ENCODE results near the gene CDC42EP3.

Gene CDC42EP3, protein sequence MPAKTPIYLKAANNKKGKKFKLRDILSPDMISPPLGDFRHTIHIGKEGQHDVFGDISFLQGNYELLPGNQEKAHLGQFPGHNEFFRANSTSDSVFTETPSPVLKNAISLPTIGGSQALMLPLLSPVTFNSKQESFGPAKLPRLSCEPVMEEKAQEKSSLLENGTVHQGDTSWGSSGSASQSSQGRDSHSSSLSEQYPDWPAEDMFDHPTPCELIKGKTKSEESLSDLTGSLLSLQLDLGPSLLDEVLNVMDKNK

GRCh38 chr2:37671009-37671815 lies at the start of gene CDC42EP3:
TSS of gene CDC42EP3 (minus strand) at chr2:37671642. CDS start at chr2:37646587, 25,055 bp downstream.
- DNase-seq: peak; percentile 69

DNA sequence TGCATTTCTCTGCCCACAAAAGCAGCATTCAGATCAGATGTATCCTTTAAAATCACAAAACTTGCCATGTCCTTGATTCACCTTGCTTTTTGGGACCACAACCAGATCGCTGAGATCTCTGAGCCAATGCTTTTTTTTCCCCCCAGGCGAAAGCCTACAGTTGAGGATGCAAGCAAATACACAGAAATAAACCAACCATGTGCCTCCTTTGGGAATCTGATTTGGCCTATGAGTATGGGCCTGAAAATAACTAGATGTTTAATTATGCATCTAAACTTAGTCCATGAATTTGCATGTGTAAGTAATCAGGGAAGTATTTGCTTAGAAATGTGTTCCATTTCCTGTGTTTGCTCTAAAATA lies 49.7 kb upstream of the CDC42EP3 start:
- no peak for DNase-seq

GRCh38 chr2:37720533-37721200 lies 49.2 kb upstream of the CDC42EP3 start:
- no peak for DNase-seq

GRCh38 chr2:37718515-37719161 lies 47.2 kb upstream of the CDC42EP3 start:
- DNase-seq: no peak

DNA sequence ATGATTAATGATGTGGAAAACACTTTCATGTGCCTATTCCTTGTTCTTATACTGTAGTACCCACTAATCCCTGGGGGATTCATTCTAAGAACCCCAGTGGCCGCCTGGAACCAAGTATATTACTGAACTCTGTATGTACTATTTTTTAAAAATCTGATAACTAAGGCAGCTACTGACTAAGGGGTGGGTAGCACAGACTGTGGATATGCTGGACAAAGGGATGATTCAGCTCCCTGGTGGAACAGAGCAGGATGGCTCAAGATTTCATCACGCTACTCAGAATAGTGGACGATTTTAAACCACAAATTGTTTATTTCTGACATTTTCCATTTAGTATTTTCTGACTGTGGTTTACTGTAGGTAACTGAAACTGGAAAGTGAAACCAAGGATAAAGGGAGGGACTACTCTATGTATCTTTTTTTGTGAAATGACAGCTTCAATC lies 41.8 kb upstream of the CDC42EP3 start:
- no peak for DNase-seq

- DNase-seq: no peak
Measured at GRCh38 chr2:37711831-37712230, 40.4 kb upstream of the CDC42EP3 start.

GRCh38 chr2:37711308-37711731 lies 39.9 kb upstream of the CDC42EP3 start:
- no peak for DNase-seq

- no peak for DNase-seq
Measured at GRCh38 chr2:37709111-37709510, 37.7 kb upstream of the CDC42EP3 start.

DNA sequence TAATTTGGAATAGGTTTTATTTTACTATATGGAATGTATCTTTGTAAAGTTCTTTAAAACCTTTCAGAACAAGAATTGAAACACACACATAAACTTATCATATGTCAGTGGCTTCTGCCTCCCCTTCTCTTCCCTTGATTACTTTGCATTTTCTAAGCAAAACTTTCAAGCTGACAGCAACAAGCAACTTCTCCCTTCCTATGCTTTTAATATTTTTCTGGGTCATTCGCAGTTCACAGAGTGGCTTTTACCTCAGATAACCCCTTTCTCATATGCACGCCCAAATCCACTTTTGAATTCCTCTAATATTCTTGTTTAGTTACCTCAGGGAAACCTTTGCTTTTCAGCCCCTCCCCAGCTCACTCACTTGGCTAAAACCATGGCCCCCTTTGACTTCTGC lies 36.7 kb upstream of the CDC42EP3 start:
- no peak for DNase-seq

DNA sequence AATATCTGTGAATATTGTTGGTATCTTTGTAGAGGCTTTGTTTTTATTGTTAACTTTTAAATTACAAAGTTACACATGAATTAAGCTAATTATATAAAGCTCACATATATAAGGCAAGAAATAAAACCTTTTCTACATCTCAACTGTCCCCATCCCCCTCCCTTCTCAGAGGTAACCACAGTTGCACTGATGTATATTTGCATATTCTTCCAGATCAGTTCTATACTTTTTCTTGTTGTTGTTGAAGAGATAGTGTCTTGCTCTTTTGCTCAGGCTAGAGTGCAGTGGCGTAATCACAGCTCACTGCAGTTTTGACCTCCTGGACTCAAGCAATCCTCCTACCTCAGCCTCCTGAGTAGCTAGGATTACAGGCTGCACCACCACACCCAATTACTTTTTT lies 36.0 kb upstream of the CDC42EP3 start:
- no peak for DNase-seq

DNA sequence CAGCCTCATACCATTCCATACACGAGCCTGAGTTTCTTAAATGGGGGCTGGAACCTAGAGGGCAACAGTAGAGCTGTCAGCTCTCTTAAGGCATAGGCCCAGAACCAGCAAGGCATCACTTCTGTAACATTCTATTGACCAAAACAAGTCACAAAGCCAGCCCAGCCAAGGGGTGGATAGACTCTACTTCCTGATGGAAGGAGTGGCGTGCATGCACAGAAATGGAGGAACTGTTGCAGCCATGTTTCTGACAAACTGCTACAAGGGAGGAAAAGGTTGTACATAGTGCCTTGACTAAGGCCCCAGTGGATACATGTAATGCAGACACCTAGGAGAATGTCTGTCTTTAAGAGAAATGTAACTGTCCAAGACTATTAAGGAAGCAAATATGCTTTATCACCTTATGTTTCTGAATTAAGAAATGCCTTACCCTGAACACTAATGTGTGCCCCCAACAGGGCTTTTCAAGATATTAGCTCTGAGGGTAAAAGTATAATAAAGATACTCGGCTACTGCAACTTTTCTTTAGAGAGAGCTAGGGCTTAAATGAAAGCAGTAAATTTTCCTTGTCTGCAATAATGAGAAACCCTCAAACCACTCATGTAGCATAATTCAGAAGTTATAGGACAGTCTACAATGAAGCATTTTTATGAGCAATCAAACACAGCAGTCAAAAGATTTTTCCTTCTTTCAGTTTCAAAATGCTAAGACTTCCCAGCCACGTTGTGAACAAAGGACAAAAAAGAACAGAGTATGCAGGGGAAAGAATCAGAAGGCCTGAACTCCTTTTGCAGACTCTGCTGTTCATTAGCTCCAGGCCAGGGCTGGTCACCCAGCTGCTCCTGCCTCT lies 35.1 kb upstream of the CDC42EP3 start:
- DNase-seq: no peak

- DNase-seq: no peak
Measured at GRCh38 chr2:37705191-37705590, 33.7 kb upstream of the CDC42EP3 start.

GRCh38 chr2:37698931-37699481 lies 27.6 kb upstream of the CDC42EP3 start:
- DNase-seq: no peak

DNA sequence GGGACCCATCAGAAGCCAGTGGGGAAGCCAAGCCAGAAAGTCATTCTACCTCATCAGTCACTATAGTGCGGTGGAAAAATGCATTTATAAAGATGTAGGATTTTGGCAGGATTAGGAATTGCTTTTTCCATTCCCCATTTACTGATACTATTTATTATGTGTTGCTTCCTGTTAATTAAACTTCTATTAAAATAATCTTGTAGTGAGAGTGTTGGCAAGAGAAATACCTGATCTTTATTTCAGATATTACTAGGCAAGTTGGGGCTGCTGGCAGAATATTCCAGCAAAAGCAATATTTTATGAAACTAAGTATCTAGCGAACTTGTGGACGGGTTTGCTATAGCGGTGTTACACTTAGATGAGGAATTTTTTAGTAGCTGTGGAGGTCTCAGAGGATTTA lies 23.9 kb upstream of the CDC42EP3 start:
- DNase-seq: no peak

- DNase-seq: no peak
Measured at GRCh38 chr2:37692711-37693110, 21.3 kb upstream of the CDC42EP3 start.

- no peak for DNase-seq
Measured at GRCh38 chr2:37689751-37690150, 18.3 kb upstream of the CDC42EP3 start.

DNA sequence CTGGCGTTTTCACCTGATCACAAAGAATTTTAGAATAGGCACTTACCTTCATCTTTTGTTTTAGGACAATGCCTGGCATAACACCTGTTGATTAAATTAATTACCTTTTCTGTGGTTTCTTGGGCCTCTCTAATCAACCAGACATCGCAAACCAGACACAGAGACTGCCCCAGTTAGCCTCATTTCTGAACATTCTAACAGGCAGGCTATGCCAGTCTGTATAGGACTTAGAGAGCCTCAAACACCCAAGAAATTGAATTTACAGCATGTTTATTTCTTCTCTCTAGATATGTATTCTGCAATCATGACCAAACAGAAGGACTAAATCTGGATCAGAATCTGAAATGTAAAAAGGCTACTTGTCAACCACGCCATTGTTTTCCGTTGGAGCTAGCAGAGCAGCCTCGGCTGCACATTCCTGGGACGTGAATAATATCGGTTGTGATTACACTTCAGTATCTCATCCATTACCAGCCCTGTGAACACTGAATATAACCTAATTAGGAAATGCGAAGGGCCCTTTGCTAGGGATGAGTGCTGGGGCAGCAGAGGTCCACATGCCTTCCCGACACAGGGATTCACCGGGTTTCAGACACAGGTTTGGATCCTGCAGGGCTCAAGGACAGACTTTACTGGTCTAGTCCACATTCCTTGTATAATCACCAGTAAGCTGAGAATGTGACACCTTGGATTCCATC lies 17.5 kb upstream of the CDC42EP3 start:
- DNase-seq: no peak

- DNase-seq: no peak
Measured at GRCh38 chr2:37686792-37687526, 15.5 kb upstream of the CDC42EP3 start.

- DNase-seq: no peak
Measured at GRCh38 chr2:37684809-37685208, 13.4 kb upstream of the CDC42EP3 start.

DNA sequence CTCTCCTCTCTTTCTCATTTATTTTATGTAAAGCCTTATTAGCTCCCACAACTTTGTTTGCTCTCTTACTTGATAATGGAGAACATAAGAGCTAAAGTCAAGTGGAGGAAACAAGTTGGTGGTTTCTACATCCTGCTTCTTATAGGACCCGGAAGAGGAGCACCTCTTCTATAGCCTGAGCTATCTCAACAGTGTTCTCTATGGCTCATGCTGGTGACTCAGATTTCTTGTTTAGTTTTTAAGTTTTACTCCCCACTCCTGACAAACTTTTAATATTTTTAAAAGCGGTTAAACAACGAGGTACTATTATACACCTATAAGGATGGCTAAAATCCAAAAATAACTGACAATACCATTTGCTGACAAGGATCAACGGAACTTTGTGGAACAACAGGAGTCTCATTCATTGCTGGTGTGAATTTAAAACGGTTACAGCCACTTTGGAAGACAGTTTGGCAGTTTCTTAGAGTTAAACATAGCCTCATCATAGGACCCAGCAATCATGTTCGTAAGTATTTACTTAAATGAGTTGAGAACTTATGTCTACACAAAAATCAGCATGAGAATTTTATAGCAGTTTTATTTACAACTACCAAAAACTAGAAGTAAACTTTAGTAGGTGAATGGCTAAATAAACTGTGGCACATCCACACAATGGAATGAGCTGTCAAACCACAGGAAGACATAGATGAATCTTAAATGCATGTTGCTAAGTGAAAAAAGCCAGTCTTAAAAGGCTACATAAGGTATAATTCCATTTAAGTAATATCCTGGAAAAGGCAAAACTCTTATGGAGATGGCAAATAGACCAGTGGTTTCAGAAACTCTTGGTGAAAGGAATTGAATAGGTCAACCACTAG lies 12.7 kb upstream of the CDC42EP3 start:
- no peak for DNase-seq

All from activated naive CD4-positive, alpha-beta T cell treated with anti-CD3 and anti-CD28 coated beads, Interleukin-2, amount 50 U/mL, for 16 hours (primary cell).